GM19467 (cell line): ENCODE measurements around the gene TCHHL1.

Experiments used
- ATAC-seq: cut with Tn5 transposase; IDR thresholded peaks from one replicate; pipeline ENCODE4 v1.9.1; 2021; ENCODE audit warnings: mild to moderate bottlenecking, moderate library complexity; ENCODE audit not compliant: unreplicated experiment

The TCHHL1 gene

DNA sequence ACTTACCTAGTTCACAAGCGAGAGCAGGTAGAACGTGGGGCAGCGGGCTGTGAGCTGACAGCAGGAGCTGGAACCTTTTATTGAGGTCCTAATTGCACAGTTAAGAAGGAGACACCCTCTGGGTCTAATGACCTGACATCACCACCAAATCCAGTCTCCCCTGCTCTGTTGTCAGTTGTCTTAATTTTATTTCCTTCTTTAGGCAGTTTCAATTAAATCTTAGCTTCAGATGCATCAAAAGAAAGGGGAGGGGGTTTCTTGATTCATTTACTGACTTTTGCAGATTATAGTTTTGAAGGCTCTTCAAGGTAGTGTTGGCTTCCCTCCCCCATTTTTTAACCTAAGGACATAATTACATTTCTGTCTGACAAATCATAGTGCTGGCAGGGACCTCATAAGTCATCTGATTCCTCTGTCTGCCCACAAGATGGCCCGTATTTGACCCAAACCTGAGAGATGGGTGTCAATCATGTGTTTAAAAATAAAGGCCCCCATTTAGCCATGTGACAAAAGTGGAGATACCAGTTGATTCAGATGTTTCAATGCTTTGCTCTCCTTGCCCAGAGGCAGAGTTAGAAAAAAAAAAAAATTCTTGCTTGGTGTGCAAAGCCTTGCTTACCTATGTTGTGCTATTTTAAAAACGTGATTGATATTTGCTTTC is at the start of gene TCHHL1:
TSS of gene TCHHL1 (minus strand) at position 51 of the 661 bp plus-strand sequence. CDS start 921 bp downstream, outside the sequence.
- no peak for ATAC-seq

GRCh38 chr1:152137215-152137614 is 48.4 kb upstream of the TCHHL1 start:
- no peak for ATAC-seq

DNA sequence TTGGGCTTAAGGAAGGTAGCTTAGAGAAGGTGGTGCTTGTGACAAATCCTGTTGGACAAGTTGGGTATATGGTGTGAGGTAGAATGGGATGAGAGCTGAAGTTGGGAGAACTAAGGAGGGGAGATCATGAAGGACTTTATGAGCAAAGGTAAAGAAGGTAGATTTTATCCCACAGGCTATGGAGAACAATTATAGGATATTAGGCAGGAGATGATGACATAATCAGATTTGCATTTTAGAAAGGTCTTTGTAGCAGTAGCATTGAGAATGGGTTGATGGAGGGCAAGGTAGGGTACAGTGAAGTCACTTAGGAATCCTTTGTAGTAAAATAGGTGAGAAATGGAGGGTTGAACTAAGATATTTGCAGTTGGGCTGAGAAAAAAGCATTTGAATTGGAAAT is 41.3 kb upstream of the TCHHL1 start:
- no peak for ATAC-seq

DNA sequence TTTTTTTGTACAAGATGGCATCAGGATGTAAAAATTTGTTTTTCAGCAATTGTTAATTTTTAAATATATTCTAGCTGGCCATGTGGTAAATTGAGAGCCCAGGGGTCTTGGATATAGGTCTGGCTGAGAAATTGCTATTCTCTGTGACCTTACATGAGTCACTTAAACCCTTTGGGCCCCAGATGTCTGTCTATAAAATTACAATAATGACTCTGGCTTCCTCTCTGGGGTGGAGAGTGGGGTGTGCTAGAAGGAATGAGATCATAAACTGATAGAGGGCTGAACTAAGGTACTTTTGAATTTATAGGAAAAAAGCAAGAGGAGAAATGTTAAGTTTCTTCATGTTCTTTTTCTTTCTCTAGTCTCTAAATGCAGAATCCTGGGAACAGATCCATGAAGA is 38.8 kb upstream of the TCHHL1 start:
- ATAC-seq: no peak

GRCh38 chr1:152125834-152126443 is 37.1 kb upstream of the TCHHL1 start:
- no peak for ATAC-seq

DNA sequence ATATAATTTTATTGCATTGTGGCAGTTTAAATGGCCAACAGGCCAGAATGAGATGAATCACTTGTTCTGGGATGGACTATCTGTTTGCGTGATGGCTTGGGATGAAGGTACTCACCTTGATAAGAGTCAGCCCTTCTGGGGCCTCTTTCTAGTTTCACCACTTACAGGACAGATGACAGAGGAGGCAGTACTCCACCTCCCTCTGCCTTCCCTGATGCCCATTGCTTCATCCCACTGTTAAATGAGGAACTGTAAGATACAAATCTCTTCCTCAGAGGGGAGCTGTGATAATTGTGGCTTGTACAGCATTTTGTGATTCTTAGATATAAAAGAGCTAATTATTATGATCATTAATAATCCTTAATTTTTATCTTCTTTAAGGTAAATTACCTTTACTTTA is 30.1 kb upstream of the TCHHL1 start:
- ATAC-seq: no peak

GRCh38 chr1:152115344-152115743 is 26.5 kb upstream of the TCHHL1 start, which contains the start of gene TCHH:
Gene TCHH, minus strand, starts transcription at chr1:152115444. Its CDS starts 1,364 bp downstream, at chr1:152114080.
- ATAC-seq: no peak

- no peak for ATAC-seq
Measured at GRCh38 chr1:152112885-152113432, 24.1 kb upstream of the TCHHL1 start.

GRCh38 chr1:152112101-152112884 is 23.4 kb upstream of the TCHHL1 start:
- ATAC-seq: no peak

- no peak for ATAC-seq
Measured at GRCh38 chr1:152111515-152111968, 22.7 kb upstream of the TCHHL1 start.

DNA sequence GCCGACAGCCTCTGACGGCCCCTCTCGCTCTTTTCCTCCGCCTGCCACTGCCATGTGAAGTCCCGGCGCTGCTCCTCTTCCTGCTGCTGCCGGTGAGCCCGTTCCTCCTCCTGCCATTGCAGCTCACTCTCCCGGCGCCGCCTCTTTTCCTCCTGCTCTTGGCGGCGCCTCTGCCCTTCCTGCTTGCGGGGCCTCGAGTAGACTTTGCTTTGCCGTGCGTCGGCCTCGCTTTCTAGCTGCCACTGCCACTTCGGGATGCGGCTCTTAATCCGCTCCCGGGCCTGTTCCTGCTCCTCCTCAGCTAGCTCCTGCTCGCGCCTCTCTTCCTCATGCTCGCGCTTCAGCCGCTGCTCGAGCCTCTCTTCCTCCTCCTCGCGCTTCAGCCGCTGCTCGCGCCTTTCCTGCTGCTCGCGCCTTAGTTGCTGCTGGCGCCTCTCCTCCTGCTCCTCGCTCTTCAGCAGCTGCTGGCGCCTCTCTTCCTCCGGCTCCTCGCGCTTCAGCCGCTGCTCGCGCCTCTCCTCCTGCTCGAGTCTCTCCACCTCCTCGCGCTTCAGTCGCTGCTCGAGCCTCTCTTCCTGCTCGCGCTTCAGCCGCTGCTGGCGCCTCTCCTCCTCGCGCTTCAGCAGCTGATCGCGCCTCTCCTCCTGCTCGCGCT is 22.1 kb upstream of the TCHHL1 start:
- ATAC-seq: no peak

- ATAC-seq: no peak
Measured at GRCh38 chr1:152110365-152110859, 21.5 kb upstream of the TCHHL1 start.

DNA sequence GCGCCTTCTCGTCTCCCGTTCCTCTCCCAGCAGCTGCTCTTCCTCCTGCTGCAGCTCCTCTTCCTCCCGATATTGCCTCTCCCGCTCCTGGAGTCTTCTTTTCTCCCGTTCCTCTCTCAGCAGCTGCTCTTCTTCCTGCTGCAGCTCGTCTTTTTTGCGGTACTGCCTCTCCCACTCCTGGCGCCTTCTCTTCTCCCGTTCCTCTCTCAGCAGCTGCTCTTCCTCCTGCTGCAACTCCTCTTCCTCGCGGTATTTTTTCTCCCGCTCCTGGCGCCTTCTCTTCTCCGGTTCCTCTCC is 21.1 kb upstream of the TCHHL1 start:
- no peak for ATAC-seq

GRCh38 chr1:152109231-152109997 is 20.6 kb upstream of the TCHHL1 start:
- no peak for ATAC-seq

DNA sequence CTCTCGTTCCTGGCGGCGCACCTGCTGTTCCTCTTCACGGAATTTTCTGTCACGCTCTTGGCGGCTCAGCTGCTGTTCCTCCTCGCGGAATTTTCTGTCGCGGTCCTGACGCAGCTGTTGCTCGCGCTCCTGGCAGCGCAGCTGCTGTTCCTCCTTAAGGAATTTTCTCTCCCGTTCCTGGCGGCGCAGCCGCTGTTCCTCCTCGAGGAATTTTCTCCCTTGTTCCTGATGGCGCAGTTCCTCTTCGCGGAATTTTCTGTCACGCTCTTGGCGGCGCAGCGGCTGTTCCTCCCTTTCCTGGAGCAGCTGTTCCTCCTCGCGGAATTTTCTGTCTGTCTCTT is 20.0 kb upstream of the TCHHL1 start:
- ATAC-seq: no peak

GRCh38 chr1:152107984-152108881 is 19.4 kb upstream of the TCHHL1 start:
- ATAC-seq: no peak

- no peak for ATAC-seq
Measured at GRCh38 chr1:152107031-152107983, 18.4 kb upstream of the TCHHL1 start.

DNA sequence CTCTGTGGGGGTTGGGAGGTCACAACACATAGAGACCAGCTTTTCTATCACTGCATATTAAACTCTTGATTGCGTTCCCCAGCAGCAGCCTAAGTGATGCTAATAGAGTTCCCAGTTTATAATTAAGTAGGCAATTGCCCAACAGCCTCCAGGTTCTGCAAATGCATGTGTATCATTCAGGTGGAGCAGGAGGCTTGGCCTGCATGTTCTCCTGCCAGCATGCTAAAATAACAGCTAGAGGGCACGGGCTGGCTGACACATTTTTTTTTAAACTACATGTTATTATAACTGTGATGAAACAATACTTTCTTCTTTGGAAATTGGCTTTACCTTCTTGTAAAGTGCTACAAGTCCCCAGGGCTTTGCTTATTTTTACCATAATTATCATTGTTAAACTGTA is 16.0 kb upstream of the TCHHL1 start:
- no peak for ATAC-seq
